ENCODE results near the gene SGTA. TPM values are rescaled to one million over a fixed set of nuclear protein-coding genes. Genes with fewer than 3 reads are reported as not detected.
A peak's percentile ranks its signal among the peaks of the same experiment; 100 is the strongest.

Gene SGTA
- total and polyA plus RNA-seq, 2 of the 8 experiments (the other 6 are each of a cell fraction or from before 2014, with no cell fraction given) = 86.8 to 130 TPM

DNA sequence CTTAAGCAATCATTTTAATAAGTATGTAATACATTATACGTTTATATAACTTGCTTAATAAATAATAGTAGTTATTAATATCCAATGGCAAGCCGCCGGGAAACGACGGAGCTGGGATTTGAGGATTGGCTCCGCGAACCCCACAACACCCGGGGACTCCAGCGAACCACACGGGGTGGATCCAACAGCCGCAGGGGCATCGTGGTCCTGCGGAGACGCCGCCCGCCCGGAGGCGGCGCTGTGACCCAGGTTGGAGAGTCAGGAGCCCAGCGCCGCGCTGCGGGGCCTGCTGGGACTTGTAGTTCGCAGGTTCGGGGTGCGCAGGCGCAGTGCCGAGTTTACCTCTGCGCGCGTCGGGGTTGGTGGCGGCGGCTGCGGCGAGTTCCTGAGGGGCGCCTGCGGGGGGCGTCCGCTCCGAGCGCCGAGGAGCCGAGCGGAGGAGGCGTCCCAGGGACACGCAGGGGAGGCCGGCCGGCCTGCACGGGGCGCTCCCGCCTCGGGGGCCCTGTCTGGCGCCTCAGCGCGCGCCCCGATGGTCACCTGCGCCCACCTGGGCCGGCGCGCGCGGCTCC is 36.6 kb upstream of the SGTA start, which contains the start of gene ZNF554 (continued):
- TF ChIP-seq KDM4A (IDR thresholded peaks at IDR 0.05; ENCODE audit: low read depth, low read length, severe bottlenecking) = peak; percentile 86
- peak in 1 of 2 experiments; percentile 83; a peak in 2 of 4 replicates for TF ChIP-seq SIN3A (conservative IDR thresholded peaks at IDR 0.05 in 1 of 2, IDR thresholded peaks at IDR 0.05 in 1 of 2; ENCODE audit: low read depth in 1 of 2, low read length in 2 of 2)
- TF ChIP-seq, protein P1, sequence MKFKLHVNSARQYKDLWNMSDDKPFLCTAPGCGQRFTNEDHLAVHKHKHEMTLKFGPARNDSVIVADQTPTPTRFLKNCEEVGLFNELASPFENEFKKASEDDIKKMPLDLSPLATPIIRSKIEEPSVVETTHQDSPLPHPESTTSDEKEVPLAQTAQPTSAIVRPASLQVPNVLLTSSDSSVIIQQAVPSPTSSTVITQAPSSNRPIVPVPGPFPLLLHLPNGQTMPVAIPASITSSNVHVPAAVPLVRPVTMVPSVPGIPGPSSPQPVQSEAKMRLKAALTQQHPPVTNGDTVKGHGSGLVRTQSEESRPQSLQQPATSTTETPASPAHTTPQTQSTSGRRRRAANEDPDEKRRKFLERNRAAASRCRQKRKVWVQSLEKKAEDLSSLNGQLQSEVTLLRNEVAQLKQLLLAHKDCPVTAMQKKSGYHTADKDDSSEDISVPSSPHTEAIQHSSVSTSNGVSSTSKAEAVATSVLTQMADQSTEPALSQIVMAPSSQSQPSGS (IDR thresholded peaks at IDR 0.05; ENCODE audit: low read length) = no peak
- TF ChIP-seq ZNF274 (IDR thresholded peaks at IDR 0.05; ENCODE audit: borderline replicate concordance, extremely low read depth, low read length) = no peak
- TF ChIP-seq NANOG (IDR thresholded peaks at IDR 0.05; ENCODE audit: insufficient read depth, low read depth, low read length, poor library complexity, severe bottlenecking) = no peak
- peak; percentile 87 for TF ChIP-seq NRF1 (IDR thresholded peaks at IDR 0.05; ENCODE audit: low read depth, low read length)
- TF ChIP-seq SAP30 (IDR thresholded peaks at IDR 0.05; ENCODE audit: insufficient read depth, insufficient replicate concordance, low read length) = no peak
- TF ChIP-seq TBP (IDR thresholded peaks at IDR 0.05; ENCODE audit: low read depth, low read length) = peak; percentile 50; the same call in 1 of the 2 replicates
- TF ChIP-seq POU5F1 (IDR thresholded peaks at IDR 0.05; ENCODE audit: low read depth, low read length) = no peak
- no peak for TF ChIP-seq KDM1A (IDR thresholded peaks at IDR 0.05; ENCODE audit: borderline replicate concordance, low read length)
- TF ChIP-seq RNF2 (IDR thresholded peaks at IDR 0.05; ENCODE audit: borderline replicate concordance, low read depth, low read length, missing control alignments, poor library complexity, severe bottlenecking) = no peak
- TF ChIP-seq ASH2L (IDR thresholded peaks at IDR 0.05; ENCODE audit: low read length) = no peak
- no peak for TF ChIP-seq MAFK (IDR thresholded peaks at IDR 0.05; ENCODE audit: low read depth, low read length)
- TF ChIP-seq YY1 (IDR thresholded peaks at IDR 0.05; ENCODE audit: low read depth, low read length) = peak; percentile 70; the same call in 1 of the 2 replicates
- peak in 1 of 2 experiments; percentile 31; a peak in 1 of 3 replicates for TF ChIP-seq POLR2A (IDR thresholded peaks at IDR 0.05; ENCODE audit: control extremely low read depth in 1 of 2, low read depth in 2 of 2, low read length in 2 of 2)
- no peak for TF ChIP-seq TEAD4 (IDR thresholded peaks at IDR 0.05; ENCODE audit: low read depth, low read length)
- TF ChIP-seq EP300 (IDR thresholded peaks at IDR 0.05; ENCODE audit: borderline replicate concordance in 1 of 2, low read depth in 2 of 2, low read length in 2 of 2) = no peak
- TF ChIP-seq, protein P2, sequence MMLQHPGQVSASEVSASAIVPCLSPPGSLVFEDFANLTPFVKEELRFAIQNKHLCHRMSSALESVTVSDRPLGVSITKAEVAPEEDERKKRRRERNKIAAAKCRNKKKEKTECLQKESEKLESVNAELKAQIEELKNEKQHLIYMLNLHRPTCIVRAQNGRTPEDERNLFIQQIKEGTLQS (IDR thresholded peaks at IDR 0.05; ENCODE audit: insufficient read depth, low read depth, low read length) = peak; percentile 88
- TF ChIP-seq RBBP5 (IDR thresholded peaks at IDR 0.05; ENCODE audit: borderline replicate concordance, low read depth, low read length) = no peak; the same call in 1 of the 2 replicates
- TF ChIP-seq CHD1 (IDR thresholded peaks at IDR 0.05; ENCODE audit: low read depth, low read length) = no peak
- TF ChIP-seq CREB1 (IDR thresholded peaks at IDR 0.05) = peak; percentile 84
- TF ChIP-seq HDAC6 (IDR thresholded peaks at IDR 0.05; ENCODE audit: low read depth, low read length) = no peak

Data from H1 (cell line).